Measurements from ENCODE around the gene CCDC197. TPM values are rescaled to one million over a fixed set of nuclear protein-coding genes. Genes with fewer than 3 reads are reported as not detected.
A peak's percentile ranks its signal among the peaks of the same experiment; 100 is the strongest.

The CCDC197 gene
- total and polyA plus RNA-seq, 4 donors = not detected

DNA sequence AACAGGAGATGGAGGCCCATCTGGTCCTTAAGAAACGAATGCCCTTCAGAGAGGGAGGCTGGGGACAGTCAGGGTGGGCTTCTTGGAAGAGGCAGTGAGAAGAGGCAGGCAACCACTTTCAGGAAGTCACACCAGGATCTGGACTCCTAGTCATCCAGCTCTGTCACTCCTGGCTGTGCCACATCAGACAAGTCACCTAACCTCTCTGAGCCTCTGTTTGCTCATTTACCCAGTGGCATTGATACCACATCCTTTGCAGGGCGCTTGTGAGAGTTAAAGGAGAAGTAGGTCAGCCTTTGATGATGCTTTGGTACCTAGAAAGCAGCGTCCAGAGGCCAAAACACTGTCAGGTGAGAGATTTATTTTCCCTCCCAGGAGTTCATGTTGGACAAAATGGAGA is 11.1 kb downstream of the CCDC197 start:
- H3K36me3 ChIP-seq (ENCODE audit: control insufficient read depth in 4 of 4, insufficient read depth in 4 of 4, low read length in 4 of 4) = no peaks in the 10 kb centered on the region
- TF ChIP-seq CTCF (IDR thresholded peaks at IDR 0.05; ENCODE audit: control extremely low read depth, extremely low read depth) = no peak
- no peaks in the 10 kb centered on the region for H3K27me3 ChIP-seq (ENCODE audit: control insufficient read depth in 3 of 3, insufficient read depth in 3 of 3, low read length in 2 of 3)
- no peak for ATAC-seq (ENCODE audit: insufficient read depth, low FRiP score)
- no peaks in the 10 kb centered on the region for H3K9me3 ChIP-seq (ENCODE audit: control insufficient read depth in 4 of 4, insufficient read depth in 3 of 4, low read length in 3 of 4)
- H3K9ac ChIP-seq (ENCODE audit: insufficient read depth in 1 of 2, low read length in 2 of 2) = no peak overlapping the region
- H3K27ac ChIP-seq (ENCODE audit: low read depth in 1 of 2, low read length in 1 of 2) = no peak overlapping the region
- no peak for DNase-seq
- no peaks in the 10 kb centered on the region for H3K4me1 ChIP-seq (ENCODE audit: control insufficient read depth in 5 of 5, insufficient read depth in 5 of 5, low read length in 5 of 5)
- H3K4me3 ChIP-seq = no peak overlapping the region
- 64 to 72% methylated on average over 3 of the region's 3 CpGs for WGBS, 2 donors

- H3K27me3 ChIP-seq (ENCODE audit: control insufficient read depth in 3 of 3, insufficient read depth in 3 of 3, low read length in 2 of 3) = peaks cover 0 to 2% (median 0%) of the 10 kb centered on the region in 3 donors
- WGBS, 2 donors = 25 to 42% methylated on average over 4 of the region's 4 CpGs
- no peak for TF ChIP-seq CTCF (IDR thresholded peaks at IDR 0.05; ENCODE audit: control extremely low read depth, extremely low read depth)
- H3K4me3 ChIP-seq = no peak overlapping the region
- no peak overlapping the region for H3K27ac ChIP-seq (ENCODE audit: low read depth in 1 of 2, low read length in 1 of 2)
- ATAC-seq (ENCODE audit: insufficient read depth, low FRiP score) (no peak), DNase-seq (peak in 1 of 3 donors; percentile 19)
- H3K9me3 ChIP-seq (ENCODE audit: control insufficient read depth in 4 of 4, insufficient read depth in 3 of 4, low read length in 3 of 4) = no peaks in the 10 kb centered on the region
- no peaks in the 10 kb centered on the region for H3K36me3 ChIP-seq (ENCODE audit: control insufficient read depth in 4 of 4, insufficient read depth in 4 of 4, low read length in 4 of 4)
- H3K9ac ChIP-seq (ENCODE audit: insufficient read depth in 1 of 2, low read length in 2 of 2) = no peak overlapping the region
- no peaks in the 10 kb centered on the region for H3K4me1 ChIP-seq (ENCODE audit: control insufficient read depth in 5 of 5, insufficient read depth in 5 of 5, low read length in 5 of 5)
These were observed 12.7 kb downstream of the CCDC197 start for GRCh38 chr14:94009767-94010166.

GRCh38 chr14:94010625-94011024 is 13.5 kb downstream of the CCDC197 start:
- H3K9ac ChIP-seq (ENCODE audit: insufficient read depth in 1 of 2, low read length in 2 of 2) = no peak overlapping the region
- H3K4me3 ChIP-seq = no peak overlapping the region
- ATAC-seq (ENCODE audit: insufficient read depth, low FRiP score) = no peak
- TF ChIP-seq CTCF (IDR thresholded peaks at IDR 0.05; ENCODE audit: control extremely low read depth, extremely low read depth) = no peak
- no peaks in the 10 kb centered on the region for H3K36me3 ChIP-seq (ENCODE audit: control insufficient read depth in 4 of 4, insufficient read depth in 4 of 4, low read length in 4 of 4)
- 91 to 97% methylated on average over 6 of the region's 6 CpGs for WGBS, 2 donors
- no peak for DNase-seq
- H3K27ac ChIP-seq (ENCODE audit: low read depth in 1 of 2, low read length in 1 of 2) = no peak overlapping the region
- H3K4me1 ChIP-seq (ENCODE audit: control insufficient read depth in 5 of 5, insufficient read depth in 5 of 5, low read length in 5 of 5) = no peaks in the 10 kb centered on the region
- peaks cover 0 to 3% (median 0%) of the 10 kb centered on the region in 3 donors for H3K27me3 ChIP-seq (ENCODE audit: control insufficient read depth in 3 of 3, insufficient read depth in 3 of 3, low read length in 2 of 3)
- H3K9me3 ChIP-seq (ENCODE audit: control insufficient read depth in 4 of 4, insufficient read depth in 3 of 4, low read length in 3 of 4) = no peaks in the 10 kb centered on the region

- no peak for TF ChIP-seq CTCF (IDR thresholded peaks at IDR 0.05; ENCODE audit: control extremely low read depth, extremely low read depth)
- H3K4me3 ChIP-seq = no peak overlapping the region
- H3K27ac ChIP-seq (ENCODE audit: low read depth in 1 of 2, low read length in 1 of 2) = no peak overlapping the region
- peaks cover 0 to 3% (median 0%) of the 10 kb centered on the region in 3 donors for H3K27me3 ChIP-seq (ENCODE audit: control insufficient read depth in 3 of 3, insufficient read depth in 3 of 3, low read length in 2 of 3)
- no peaks in the 10 kb centered on the region for H3K36me3 ChIP-seq (ENCODE audit: control insufficient read depth in 4 of 4, insufficient read depth in 4 of 4, low read length in 4 of 4)
- H3K9me3 ChIP-seq (ENCODE audit: control insufficient read depth in 4 of 4, insufficient read depth in 3 of 4, low read length in 3 of 4) = no peaks in the 10 kb centered on the region
- 31% methylated on average over 2 of the region's 2 CpGs for WGBS, 2 donors
- ATAC-seq (ENCODE audit: insufficient read depth, low FRiP score) = no peak
- no peak for DNase-seq
- H3K9ac ChIP-seq (ENCODE audit: insufficient read depth in 1 of 2, low read length in 2 of 2) = no peak overlapping the region
- no peaks in the 10 kb centered on the region for H3K4me1 ChIP-seq (ENCODE audit: control insufficient read depth in 5 of 5, insufficient read depth in 5 of 5, low read length in 5 of 5)
These were observed 14.7 kb downstream of the CCDC197 start for GRCh38 chr14:94011795-94012194.

All from lung (tissue), 12 donors.